ENCODE measurements around the gene KCNJ16. TPM values are rescaled to one million over a fixed set of nuclear protein-coding genes. Genes with fewer than 3 reads are reported as not detected.

The KCNJ16 gene
- total RNA-seq, 1 donor = not detected

DNA sequence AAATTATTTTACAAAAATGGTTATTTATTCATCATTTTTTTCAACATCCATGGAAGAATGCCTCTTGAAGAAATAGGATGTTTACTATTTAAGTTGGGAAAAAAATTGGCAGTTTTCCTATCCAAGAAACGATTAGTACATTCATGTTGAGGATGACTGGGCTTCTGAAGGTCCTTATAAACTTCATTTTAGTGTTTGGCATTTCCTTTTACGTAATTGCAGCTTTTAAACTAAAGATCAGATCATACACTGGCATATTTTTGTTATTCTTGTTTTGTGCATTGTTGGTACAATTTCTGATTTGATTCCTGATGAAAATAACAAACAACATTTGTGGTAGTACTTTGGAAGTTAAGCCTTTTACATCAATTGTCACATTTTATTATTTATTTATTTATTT lies 11.5 kb downstream of the KCNJ16 start:
- DNase-seq (ENCODE audit: insufficient read length, low spot score, missing footprints) = peak; percentile 2
- H3K4me2 ChIP-seq (ENCODE audit: insufficient read depth, low read length) = no peak overlapping the region

DNA sequence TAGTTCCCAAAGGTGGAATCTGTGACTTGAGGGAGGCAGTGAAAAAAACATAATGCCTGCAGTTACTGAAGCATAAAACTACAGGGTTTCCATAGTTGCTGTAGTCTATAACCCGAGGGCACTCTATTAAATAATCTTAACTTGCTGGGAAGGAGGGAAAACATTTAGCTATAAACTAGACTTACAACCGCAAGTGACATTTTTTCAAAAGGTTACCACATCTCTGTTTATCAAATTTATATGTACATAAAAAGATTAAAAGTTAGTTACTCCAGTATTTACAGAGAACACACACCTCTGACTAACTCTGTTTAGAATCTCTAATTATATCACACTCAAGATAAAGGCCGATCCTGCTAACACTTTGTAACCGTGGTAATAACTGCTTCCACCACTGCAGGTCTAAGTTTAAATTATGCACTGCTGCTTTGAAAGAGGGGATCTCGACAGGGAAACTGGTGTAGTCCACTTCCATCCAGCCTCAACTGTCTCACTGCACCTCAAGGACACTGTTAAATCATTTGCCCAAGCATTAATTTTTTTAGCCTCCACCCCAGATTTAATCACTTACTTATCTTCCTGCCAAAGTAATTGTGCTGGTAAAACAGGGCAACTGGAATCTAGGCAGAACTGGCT lies 14.6 kb downstream of the KCNJ16 start:
- H3K27me3 ChIP-seq (ENCODE audit: insufficient read depth, low read length) = no peaks in the 10 kb centered on the region
- no peak overlapping the region for H3K27ac ChIP-seq (ENCODE audit: low read depth, low read length)
- no peaks in the 10 kb centered on the region for H4K20me1 ChIP-seq (ENCODE audit: insufficient read depth, low read length)
- no peaks in the 10 kb centered on the region for H3K36me3 ChIP-seq (ENCODE audit: insufficient read depth, low read length)
- no peak overlapping the region for H3K4me2 ChIP-seq (ENCODE audit: insufficient read depth, low read length)
- TF ChIP-seq, protein P1, sequence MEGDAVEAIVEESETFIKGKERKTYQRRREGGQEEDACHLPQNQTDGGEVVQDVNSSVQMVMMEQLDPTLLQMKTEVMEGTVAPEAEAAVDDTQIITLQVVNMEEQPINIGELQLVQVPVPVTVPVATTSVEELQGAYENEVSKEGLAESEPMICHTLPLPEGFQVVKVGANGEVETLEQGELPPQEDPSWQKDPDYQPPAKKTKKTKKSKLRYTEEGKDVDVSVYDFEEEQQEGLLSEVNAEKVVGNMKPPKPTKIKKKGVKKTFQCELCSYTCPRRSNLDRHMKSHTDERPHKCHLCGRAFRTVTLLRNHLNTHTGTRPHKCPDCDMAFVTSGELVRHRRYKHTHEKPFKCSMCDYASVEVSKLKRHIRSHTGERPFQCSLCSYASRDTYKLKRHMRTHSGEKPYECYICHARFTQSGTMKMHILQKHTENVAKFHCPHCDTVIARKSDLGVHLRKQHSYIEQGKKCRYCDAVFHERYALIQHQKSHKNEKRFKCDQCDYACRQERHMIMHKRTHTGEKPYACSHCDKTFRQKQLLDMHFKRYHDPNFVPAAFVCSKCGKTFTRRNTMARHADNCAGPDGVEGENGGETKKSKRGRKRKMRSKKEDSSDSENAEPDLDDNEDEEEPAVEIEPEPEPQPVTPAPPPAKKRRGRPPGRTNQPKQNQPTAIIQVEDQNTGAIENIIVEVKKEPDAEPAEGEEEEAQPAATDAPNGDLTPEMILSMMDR (IDR thresholded peaks at IDR 0.05; ENCODE audit: extremely low read depth, low read depth, low read length) = no peak
- no peak overlapping the region for H3K4me3 ChIP-seq (ENCODE audit: insufficient read depth, low read length)
- DNase-seq (ENCODE audit: insufficient read length, low spot score, missing footprints) = no peak
- no peaks in the 10 kb centered on the region for H3K9me3 ChIP-seq (ENCODE audit: low read depth, low read length)
- no peak overlapping the region for H2AFZ ChIP-seq (ENCODE audit: low read length)
- no peaks in the 10 kb centered on the region for H3K4me1 ChIP-seq (ENCODE audit: insufficient read depth, low read length)
- no peaks in the 10 kb centered on the region for H3K79me2 ChIP-seq (ENCODE audit: insufficient read depth, low read length)

More for the DNA sequence above, 11.5 kb downstream of the KCNJ16 start:
- Histone ChIP-seq H2AFZ (ENCODE audit: low read length) (no peak overlapping the region), H3K4me1 (ENCODE audit: insufficient read depth, low read length) (no peaks in the 10 kb centered on the region), H3K9me3 (ENCODE audit: low read depth, low read length) (no peaks in the 10 kb centered on the region), H3K79me2 (ENCODE audit: insufficient read depth, low read length) (no peaks in the 10 kb centered on the region), H3K27me3 (ENCODE audit: insufficient read depth, low read length) (no peaks in the 10 kb centered on the region), H3K4me3 (ENCODE audit: insufficient read depth, low read length) (no peak overlapping the region), H3K36me3 (ENCODE audit: insufficient read depth, low read length) (no peaks in the 10 kb centered on the region), H4K20me1 (ENCODE audit: insufficient read depth, low read length) (no peaks in the 10 kb centered on the region), H3K27ac (ENCODE audit: low read depth, low read length) (no peak overlapping the region)
- TF ChIP-seq, protein P1 (IDR thresholded peaks at IDR 0.05; ENCODE audit: extremely low read depth, low read depth, low read length) = no peak

DNA sequence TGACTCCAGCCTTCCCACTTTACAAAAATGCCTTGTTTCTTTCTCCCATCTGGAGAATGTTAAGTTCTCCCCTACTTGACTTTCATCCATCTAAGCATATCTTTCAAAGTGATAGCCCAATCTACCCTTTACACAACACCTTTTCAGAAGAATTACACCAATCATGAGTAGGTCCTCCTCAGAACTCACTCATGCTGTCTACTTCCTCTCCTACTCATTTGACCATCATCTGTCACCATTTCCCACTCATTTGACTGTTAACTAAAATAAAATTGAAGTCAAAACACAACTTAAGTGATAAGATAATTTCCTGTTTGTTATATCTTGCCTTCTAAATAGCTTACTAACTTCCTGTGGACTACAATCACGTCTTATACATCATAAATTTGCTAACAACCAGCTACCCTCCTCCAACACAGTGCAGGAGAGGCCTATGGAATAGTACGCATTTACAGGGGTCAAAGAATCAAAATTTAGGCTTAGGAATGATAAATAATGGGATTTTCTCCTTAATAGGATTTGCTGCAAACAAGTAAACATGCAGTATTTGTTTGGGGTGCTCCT lies 16.1 kb downstream of the KCNJ16 start:
- H3K4me3 ChIP-seq (ENCODE audit: insufficient read depth, low read length) = no peak overlapping the region
- no peak overlapping the region for H3K4me2 ChIP-seq (ENCODE audit: insufficient read depth, low read length)
- no peaks in the 10 kb centered on the region for H3K4me1 ChIP-seq (ENCODE audit: insufficient read depth, low read length)
- no peak overlapping the region for H3K27ac ChIP-seq (ENCODE audit: low read depth, low read length)
- TF ChIP-seq, protein P1 (IDR thresholded peaks at IDR 0.05; ENCODE audit: extremely low read depth, low read depth, low read length) = no peak
- H2AFZ ChIP-seq (ENCODE audit: low read length) = no peak overlapping the region
- no peaks in the 10 kb centered on the region for H3K79me2 ChIP-seq (ENCODE audit: insufficient read depth, low read length)
- no peaks in the 10 kb centered on the region for H3K36me3 ChIP-seq (ENCODE audit: insufficient read depth, low read length)
- H3K27me3 ChIP-seq (ENCODE audit: insufficient read depth, low read length) = no peaks in the 10 kb centered on the region
- H3K9me3 ChIP-seq (ENCODE audit: low read depth, low read length) = no peaks in the 10 kb centered on the region
- no peaks in the 10 kb centered on the region for H4K20me1 ChIP-seq (ENCODE audit: insufficient read depth, low read length)
- no peak for DNase-seq (ENCODE audit: insufficient read length, low spot score, missing footprints)

DNA sequence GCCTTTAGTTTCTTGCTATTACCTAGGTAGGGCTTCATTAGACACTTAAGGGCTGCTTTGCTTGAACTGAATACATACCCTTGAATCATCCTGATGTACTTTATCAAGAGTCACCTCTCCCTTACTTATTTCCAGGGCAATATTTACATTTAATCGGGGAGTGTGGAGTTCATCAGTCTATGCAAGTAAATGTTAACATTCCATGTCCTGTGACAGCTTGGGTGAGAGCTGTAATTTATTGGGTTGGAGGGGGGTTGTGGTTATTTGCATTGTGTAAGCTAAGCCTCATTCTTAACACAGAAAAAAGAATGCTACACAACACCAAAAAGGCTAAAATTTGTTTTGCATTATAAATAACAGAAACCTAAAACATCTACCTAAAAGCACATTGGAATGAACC lies 16.7 kb downstream of the KCNJ16 start:
- H3K4me1 ChIP-seq (ENCODE audit: insufficient read depth, low read length) = no peaks in the 10 kb centered on the region
- no peaks in the 10 kb centered on the region for H3K79me2 ChIP-seq (ENCODE audit: insufficient read depth, low read length)
- H3K9me3 ChIP-seq (ENCODE audit: low read depth, low read length) = no peaks in the 10 kb centered on the region
- no peak overlapping the region for H3K4me2 ChIP-seq (ENCODE audit: insufficient read depth, low read length)
- H3K27ac ChIP-seq (ENCODE audit: low read depth, low read length) = no peak overlapping the region
- no peak overlapping the region for H2AFZ ChIP-seq (ENCODE audit: low read length)
- no peaks in the 10 kb centered on the region for H4K20me1 ChIP-seq (ENCODE audit: insufficient read depth, low read length)
- no peak for DNase-seq (ENCODE audit: insufficient read length, low spot score, missing footprints)
- TF ChIP-seq, protein P1 (IDR thresholded peaks at IDR 0.05; ENCODE audit: extremely low read depth, low read depth, low read length) = no peak
- no peaks in the 10 kb centered on the region for H3K36me3 ChIP-seq (ENCODE audit: insufficient read depth, low read length)
- H3K4me3 ChIP-seq (ENCODE audit: insufficient read depth, low read length) = no peak overlapping the region
- no peaks in the 10 kb centered on the region for H3K27me3 ChIP-seq (ENCODE audit: insufficient read depth, low read length)

Measured in osteoblast (primary cell).